ENCODE results near the gene STAT5A. TPM values are rescaled to one million over a fixed set of nuclear protein-coding genes. Genes with fewer than 3 reads are reported as not detected.
"Not testable (repeated sequence)": the region's sequence is repeated elsewhere in the genome, so short reads cannot be mapped to it uniquely, and the experiment has no call there.

Gene STAT5A
- total RNA-seq, 1 donor from 2014 or later, result 140 TPM

- DNase-seq (no peak), ATAC-seq (ENCODE audit: low read depth) (no peak)
- no peak for TF ChIP-seq CTCF (IDR thresholded peaks at IDR 0.05)
- Mint-ChIP-seq H3K27ac (no peak overlapping the region), H3K27me3 (no peaks in the 10 kb centered on the region), H3K9me3 (no peaks in the 10 kb centered on the region), H3K4me3 (no peak overlapping the region), H3K4me1 (peaks cover 69% of the 10 kb centered on the region), H3K36me3 (ENCODE audit: low read depth) (peaks cover 54% of the 10 kb centered on the region)
- ChIA-PET CTCF (interaction anchor here (12.1 kb wide), 1 partner anchor 88 kb away, joined by 202 read pairs; no protein-coding TSS in a partner anchor), POLR2A (interaction anchor here (0.7 to 1.7 kb wide), 3 partner anchors 72 to 1798 kb away, joined by 4 to 8 read pairs (median 5); partner anchors contain the start of genes COA3 and STAT3)
- intact Hi-C loops (cut with micrococcal nuclease), result no loop called here
Observed at GRCh38 chr17:42316755-42317154, 28.5 kb downstream of the STAT5A start.

GRCh38 chr17:42317266-42317845, 29.1 kb downstream of the STAT5A start:
- ChIA-PET POLR2A (interaction anchor here (0.7 kb wide), 2 partner anchors 481 to 1798 kb away, joined by 4 to 5 read pairs; partner anchors contain the start of gene COA3), CTCF (interaction anchor here (12.1 kb wide), 1 partner anchor 87 kb away, joined by 202 read pairs; no protein-coding TSS in a partner anchor)
- H3K4me1 Mint-ChIP-seq, result peaks cover 64% of the 10 kb centered on the region
- H3K9me3 Mint-ChIP-seq, result no peaks in the 10 kb centered on the region
- no peak overlapping the region for H3K4me3 Mint-ChIP-seq
- TF ChIP-seq CTCF (IDR thresholded peaks at IDR 0.05), result no peak
- ATAC-seq (ENCODE audit: low read depth) (no peak), DNase-seq (no peak)
- intact Hi-C loops (cut with micrococcal nuclease), result no loop called here
- peaks cover 56% of the 10 kb centered on the region for H3K36me3 Mint-ChIP-seq (ENCODE audit: low read depth)
- no peaks in the 10 kb centered on the region for H3K27me3 Mint-ChIP-seq
- H3K27ac Mint-ChIP-seq, result no peak overlapping the region

GRCh38 chr17:42317967-42318366, 29.7 kb downstream of the STAT5A start:
- ChIA-PET POLR2A (interaction anchor here (0.9 to 1.3 kb wide), 2 partner anchors 85 to 89 kb away, joined by 3 to 5 read pairs; no protein-coding TSS in a partner anchor), CTCF (interaction anchor here (12.1 kb wide), 1 partner anchor 87 kb away, joined by 202 read pairs; no protein-coding TSS in a partner anchor)
- H3K9me3 Mint-ChIP-seq; H3K4me3 Mint-ChIP-seq; DNase-seq; H3K27me3 Mint-ChIP-seq; H3K27ac Mint-ChIP-seq; ATAC-seq (ENCODE audit: low read depth); intact Hi-C loops (cut with micrococcal nuclease): not testable (repeated sequence)
- Mint-ChIP-seq H3K36me3 (ENCODE audit: low read depth) (peaks cover 63% of the 10 kb centered on the region), H3K4me1 (peaks cover 67% of the 10 kb centered on the region)

- Mint-ChIP-seq H3K4me1 (peaks cover 41% of the 10 kb centered on the region), H3K27me3 (no peaks in the 10 kb centered on the region), H3K9me3 (no peaks in the 10 kb centered on the region), H3K4me3 (no peak overlapping the region), H3K36me3 (ENCODE audit: low read depth) (peaks cover 75% of the 10 kb centered on the region), H3K27ac (no peak overlapping the region)
- ChIA-PET POLR2A (interaction anchor here (0.7 to 1.2 kb wide), 5 partner anchors 33 to 186 kb away, joined by 3 to 6 read pairs (median 3); partner anchors contain the start of gene STAT5A), CTCF (interaction anchor here (1.1 to 12.1 kb wide), 5 partner anchors 8 to 206 kb away, joined by 3 to 202 read pairs (median 4); no protein-coding TSS in a partner anchor)
- no peak for TF ChIP-seq CTCF (IDR thresholded peaks at IDR 0.05)
- intact Hi-C loops (cut with micrococcal nuclease), result loop anchor here (5.0 kb wide), 1 partner anchor 66 kb away; the partner anchor contains the start of gene STAT3
- DNase-seq (no peak), ATAC-seq (ENCODE audit: low read depth) (no peak)
Observed at GRCh38 chr17:42321555-42321954, 33.3 kb downstream of the STAT5A start.

- DNase-seq, result peak; percentile 80
- Mint-ChIP-seq H3K27ac (peak overlapping the region; percentile 63), H3K4me3 (no peak overlapping the region), H3K4me1 (peaks cover 35% of the 10 kb centered on the region), H3K36me3 (ENCODE audit: low read depth) (peaks cover 75% of the 10 kb centered on the region), H3K27me3 (no peaks in the 10 kb centered on the region), H3K9me3 (no peaks in the 10 kb centered on the region)
- TF ChIP-seq CTCF (IDR thresholded peaks at IDR 0.05), result peak; percentile 90
- ChIA-PET POLR2A (interaction anchor here (0.8 to 1.8 kb wide), 3 partner anchors 10 to 84 kb away, joined by 3 to 6 read pairs (median 4); no protein-coding TSS in a partner anchor), CTCF (interaction anchor here (0.6 to 12.1 kb wide), 14 partner anchors 10 to 197 kb away, joined by 3 to 202 read pairs (median 3); partner anchors contain the start of gene STAT3)
- ATAC-seq (ENCODE audit: low read depth), result peak; percentile 97
- intact Hi-C loops (cut with micrococcal nuclease), result loop anchor here (1.0 to 5.0 kb wide), 5 partner anchors 10 to 205 kb away; partner anchors contain the start of gene STAT3
Observed at GRCh38 chr17:42322382-42323267, 34.3 kb downstream of the STAT5A start.

Data from activated B cell treated with CpG ODN at 0.5 μM for 24 hours (primary cell).